A673 (cell line): ENCODE data around the gene APOBEC3G. TPM values are rescaled to one million over a fixed set of nuclear protein-coding genes. Genes with fewer than 3 reads are reported as not detected.

Source experiments
- BruUV-seq: library from RNA; stranded (reverse); fragments of 400-500 nt; replicated peaks from 2 replicates; lab custom pipeline; 2021; lab: Mats Ljungman, UMichigan
- CTCF ChIA-PET: fragments of 300-600 bp; sonication (Branson Sonifier 250); formaldehyde crosslinking; loops from one replicate; lab custom pipeline; 2022; ENCODE audit warnings: antibody characterized with exemption; lab: Charles Lee
- POLR2A ChIA-PET: fragments of 300-600 bp; sonication (Branson Sonifier 250); formaldehyde crosslinking; loops from one replicate; lab custom pipeline; 2022; ENCODE audit warnings: antibody characterized with exemption; ENCODE audit not compliant: low non-redundant PET; lab: Charles Lee
- DNase-seq: peaks from one replicate; pipeline ENCODE4 v3.0.0-alpha.2; 2015; ENCODE audit warnings: low spot score
- H3K27ac ChIP-seq: fragments of 200-600 bp; sonication (generic); 2 replicates; pipeline ENCODE4 v1.5.1; 2016; ENCODE audit warnings: mixed run types, low read depth, mild to moderate bottlenecking, mixed read lengths, antibody characterized with exemption, low read length; ENCODE audit not compliant: poor library complexity, severe bottlenecking
- H3K27me3 ChIP-seq: fragments of 200-600 bp; sonication (generic); replicated peaks from 2 replicates; pipeline ENCODE4 v1.6.1; 2017; ENCODE audit warnings: mixed run types, low read depth, mild to moderate bottlenecking, mixed read lengths, antibody characterized with exemption, low read length; ENCODE audit not compliant: insufficient read depth, poor library complexity
- H3K36me3 ChIP-seq: fragments of 200-600 bp; sonication (generic); 2 replicates; pipeline ENCODE4 v1.6.1; 2016; ENCODE audit warnings: mixed run types, mild to moderate bottlenecking, mixed read lengths, antibody characterized with exemption, low read length; ENCODE audit not compliant: insufficient read depth, poor library complexity, severe bottlenecking
- H3K4me1 ChIP-seq: fragments of 200-600 bp; sonication (generic); 2 replicates; pipeline ENCODE4 v1.6.1; 2017; ENCODE audit warnings: mixed run types, mild to moderate bottlenecking, mixed read lengths, antibody characterized with exemption, low read length; ENCODE audit not compliant: insufficient read depth, poor library complexity, severe bottlenecking
- H3K4me3 ChIP-seq: fragments of 200-600 bp; sonication (generic); 2 replicates; pipeline ENCODE4 v1.5.1; 2016; ENCODE audit warnings: low read depth, mixed run types, mild to moderate bottlenecking, mixed read lengths, low read length; ENCODE audit not compliant: poor library complexity, severe bottlenecking
- H3K9me3 ChIP-seq: fragments of 200-600 bp; sonication (generic); 2 replicates; pipeline ENCODE4 v1.6.1; 2016; ENCODE audit warnings: mixed run types, low read depth, mild to moderate bottlenecking, mixed read lengths, antibody characterized with exemption, low read length; ENCODE audit not compliant: poor library complexity, severe bottlenecking
- CTCF ChIP-seq: fragments of 300-800, 200-600 bp; sonication (generic); conservative IDR thresholded peaks from 2 replicates; pipeline ENCODE4 v1.5.1; 2017; ENCODE audit warnings: low read depth, mild to moderate bottlenecking, antibody characterized with exemption, low read length, moderate library complexity, mixed read lengths
- EZH2 ChIP-seq: fragments of 200-600 bp; sonication (generic); IDR thresholded peaks from 2 replicates; pipeline ENCODE4 v1.6.1; 2017; ENCODE audit warnings: borderline replicate concordance, low read depth, mild to moderate bottlenecking, mixed read lengths, antibody characterized with exemption, low read length; ENCODE audit not compliant: poor library complexity, severe bottlenecking
- intact Hi-C: fragments of 100-400 bp; cut with micrococcal nuclease; formaldehyde crosslinking; loops from one replicate; pipeline ENCODE4 v1.10.0; 2022; ENCODE audit not compliant: unreplicated experiment
- total RNA-seq: library from RNA; stranded (reverse); gene quantifications from 2 replicates; pipeline ENCODE4 v1.2.3, GENCODE V29; 2021

APOBEC3G gene
- total RNA-seq, 1 experiment from 2014 or later: 2.5 TPM

- Histone ChIP-seq H3K4me1 (no peaks in the 10 kb centered on the region), H3K9me3 (no peaks in the 10 kb centered on the region), H3K27ac (no peak overlapping the region), H3K27me3 (no peaks in the 10 kb centered on the region), H3K36me3 (no peaks in the 10 kb centered on the region), H3K4me3 (no peak overlapping the region)
- POLR2A ChIA-PET: no interaction called here
- DNase-seq: no peak
- CTCF ChIA-PET: interaction anchor here (0.5 kb wide), 1 partner anchor 46 kb away, joined by 3 read pairs; no protein-coding TSS in a partner anchor
- no peak for TF ChIP-seq CTCF
- TF ChIP-seq EZH2: no peak
- BruUV-seq: no TSS peak
- intact Hi-C loops: no loop called here
Observed at GRCh38 chr22:39132281-39132680, 55.2 kb downstream of the APOBEC3G start.

GRCh38 chr22:39132871-39133524, 55.9 kb downstream of the APOBEC3G start:
- H3K9me3 ChIP-seq: no peaks in the 10 kb centered on the region
- H3K36me3 ChIP-seq: no peaks in the 10 kb centered on the region
- no peaks in the 10 kb centered on the region for H3K27me3 ChIP-seq
- no peak overlapping the region for H3K4me3 ChIP-seq
- intact Hi-C loops: no loop called here
- BruUV-seq: no TSS peak
- no peak for DNase-seq
- TF ChIP-seq EZH2 (no peak), CTCF (no peak)
- H3K4me1 ChIP-seq: no peaks in the 10 kb centered on the region
- CTCF ChIA-PET: no interaction called here
- no peak overlapping the region for H3K27ac ChIP-seq
- POLR2A ChIA-PET: no interaction called here

GRCh38 chr22:39133871-39134270, 56.8 kb downstream of the APOBEC3G start:
- intact Hi-C loops: no loop called here
- no TSS peak for BruUV-seq
- DNase-seq: no peak

More at GRCh38 chr22:39133871-39134270, 56.8 kb downstream of the APOBEC3G start:
- Histone ChIP-seq H3K4me3 (no peak overlapping the region), H3K27me3 (no peaks in the 10 kb centered on the region), H3K36me3 (no peaks in the 10 kb centered on the region), H3K27ac (no peak overlapping the region), H3K9me3 (no peaks in the 10 kb centered on the region), H3K4me1 (no peaks in the 10 kb centered on the region)
- TF ChIP-seq CTCF (no peak), EZH2 (no peak)
- CTCF ChIA-PET: no interaction called here
- POLR2A ChIA-PET: no interaction called here
